GM19328 (cell line): ENCODE data around the gene CLTCL1.

ENCODE experiments used
- ATAC-seq: cut with Tn5 transposase; IDR thresholded peaks from one replicate; pipeline ENCODE4 v1.9.1; 2021; ENCODE audit warnings: mild to moderate bottlenecking, moderate library complexity; ENCODE audit not compliant: unreplicated experiment

Gene CLTCL1

DNA sequence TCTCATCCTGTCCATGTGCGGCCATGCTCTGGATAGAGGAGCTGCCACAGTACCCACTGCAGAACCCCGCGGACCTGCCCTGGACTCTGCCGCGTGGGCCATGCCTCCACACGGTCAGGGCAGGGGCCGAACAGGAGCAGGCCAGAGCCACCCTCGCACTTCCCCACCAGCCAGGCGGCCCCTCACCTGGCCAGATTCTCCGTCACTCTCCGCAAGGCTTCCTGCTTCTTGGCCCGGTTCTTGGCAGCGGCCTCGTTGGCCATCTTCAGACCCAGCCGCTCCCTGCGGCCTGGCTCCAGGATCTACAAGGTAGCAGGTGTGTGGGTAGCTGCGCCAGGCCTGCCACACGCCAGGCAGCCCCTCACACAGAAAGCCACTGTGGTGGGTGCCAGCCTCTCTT, 156.6 kb downstream of the CLTCL1 start:
- ATAC-seq: no peak

DNA sequence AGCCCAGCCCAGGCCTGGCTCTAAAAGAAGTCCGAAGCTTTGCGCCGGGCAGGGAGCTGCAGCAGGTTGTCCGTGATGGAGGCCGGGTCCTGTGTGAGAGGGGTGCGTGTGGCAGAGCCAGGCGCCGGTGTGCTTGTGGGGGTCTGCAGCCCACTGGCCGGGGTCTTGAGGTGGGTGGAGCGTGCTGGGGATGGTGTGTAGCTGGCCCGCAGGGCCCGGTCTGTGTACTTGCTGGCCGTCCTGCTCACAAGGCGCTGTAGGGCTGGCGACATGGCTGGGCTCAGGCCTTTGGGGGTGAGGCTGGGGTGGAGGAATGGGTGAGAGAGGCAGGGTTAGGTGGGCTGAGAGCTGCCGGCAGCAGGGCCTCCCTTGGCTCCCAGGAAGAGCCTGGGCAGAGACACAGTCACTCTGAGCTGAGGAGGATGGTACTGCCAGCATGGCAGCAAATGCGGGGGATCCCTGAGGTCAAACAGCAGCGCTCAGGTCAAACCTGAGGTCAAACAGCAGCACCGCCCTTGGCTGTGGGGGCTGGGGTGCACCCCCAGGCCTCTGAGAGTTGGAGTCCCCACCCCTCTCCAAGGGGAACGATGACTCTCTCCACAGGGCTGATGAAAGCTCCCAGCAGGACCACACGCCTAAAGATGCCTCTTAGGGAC, 157.2 kb downstream of the CLTCL1 start:
- no peak for ATAC-seq

DNA sequence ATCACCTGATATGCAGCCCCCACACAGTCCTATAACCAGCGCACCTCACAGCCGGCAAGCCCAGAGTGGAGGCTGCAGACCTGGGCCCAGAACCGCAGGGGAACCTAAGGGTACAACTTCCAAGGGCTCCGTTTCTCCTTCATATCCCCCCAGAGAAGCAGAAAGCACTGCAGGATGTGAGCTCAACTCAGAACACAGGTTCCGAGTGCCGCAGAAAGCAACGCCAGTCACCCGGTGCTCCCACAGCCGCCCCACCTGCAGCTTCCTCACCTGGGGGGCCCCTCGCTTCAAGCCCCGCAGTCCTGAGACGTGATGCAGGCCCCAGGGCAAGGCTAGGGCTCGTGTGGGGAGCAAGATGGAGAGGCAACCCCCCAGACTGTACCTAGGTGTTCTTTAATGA, 158.0 kb downstream of the CLTCL1 start:
- ATAC-seq: no peak

- ATAC-seq: no peak
Observed at GRCh38 chr22:19132693-19133400, 158.7 kb downstream of the CLTCL1 start.

- ATAC-seq: no peak
Observed at GRCh38 chr22:19132153-19132552, 159.4 kb downstream of the CLTCL1 start.

GRCh38 chr22:19131685-19132015, 159.9 kb downstream of the CLTCL1 start:
- ATAC-seq: no peak

GRCh38 chr22:19130959-19131684, 160.4 kb downstream of the CLTCL1 start, which contains the start of gene TSSK2:
TSS of gene TSSK2 (plus strand) at chr22:19131308. CDS start at chr22:19131400, 92 bp downstream.
- ATAC-seq: no peak

DNA sequence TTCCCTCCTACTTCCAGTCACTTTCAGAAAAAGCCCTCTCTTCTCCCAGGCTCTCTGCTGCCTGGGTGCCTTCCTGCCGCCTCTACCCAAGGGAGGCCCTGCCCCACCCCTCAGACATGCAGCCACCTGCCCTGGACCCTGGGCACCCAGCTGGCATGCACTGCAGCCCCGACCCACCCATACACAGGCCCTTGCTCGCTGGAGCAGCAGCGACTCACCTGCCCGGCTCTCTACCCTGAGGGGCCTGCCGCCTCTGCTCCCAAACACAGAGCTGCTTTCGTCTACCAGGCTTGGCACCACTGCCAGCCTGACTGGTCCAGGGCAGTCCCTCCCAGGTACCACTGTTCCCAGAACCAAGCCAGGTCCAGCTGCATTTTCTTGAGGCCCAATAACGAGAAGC, 161.6 kb downstream of the CLTCL1 start:
- ATAC-seq: no peak
